Measurements from ENCODE around the gene RNU7-1.

Gene RNU7-1

DNA sequence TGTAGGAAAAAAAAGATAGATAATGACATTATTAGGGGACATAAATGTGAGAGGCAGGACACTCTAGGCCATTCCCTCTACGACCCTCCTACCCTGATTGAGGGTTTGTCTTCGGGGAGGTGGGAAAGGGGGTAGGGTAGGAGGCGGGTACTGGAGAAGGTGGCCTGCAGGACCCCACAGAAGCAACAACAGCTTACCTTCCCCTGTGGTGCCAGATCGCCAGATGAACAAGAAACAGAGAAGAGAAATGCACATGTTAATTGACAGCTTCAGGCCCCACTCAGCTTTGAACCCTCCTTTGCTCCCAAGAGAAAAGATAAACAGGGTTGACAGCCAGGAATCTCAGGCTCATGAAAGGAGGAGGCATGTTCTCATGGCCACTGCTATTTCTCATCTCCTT lies 22.1 kb downstream of the RNU7-1 start:
- no peak for DNase-seq (ENCODE audit: low read depth)

DNA sequence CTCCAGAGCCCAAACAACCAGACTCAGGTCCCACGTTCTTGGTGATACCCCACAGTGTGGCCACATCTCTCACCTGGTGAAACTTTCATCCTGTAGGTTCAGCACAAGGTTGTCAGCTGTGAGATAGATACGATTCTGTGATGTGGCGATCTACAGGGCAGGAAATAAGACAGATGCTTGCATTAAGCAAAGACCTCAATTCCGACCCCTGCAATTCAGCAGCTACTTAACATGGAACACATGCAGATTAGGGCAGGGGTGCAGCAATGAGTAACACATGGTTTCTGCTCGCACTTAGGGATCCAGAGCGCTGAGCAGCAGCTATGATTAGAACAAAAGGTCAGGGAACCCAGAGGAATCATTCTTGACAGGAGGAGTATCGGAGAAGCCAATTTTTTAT lies 22.7 kb downstream of the RNU7-1 start:
- no peak for DNase-seq (ENCODE audit: low read depth)

GRCh38 chr12:6967651-6968100 lies 24.1 kb downstream of the RNU7-1 start:
- no peak for DNase-seq (ENCODE audit: low read depth)

DNA sequence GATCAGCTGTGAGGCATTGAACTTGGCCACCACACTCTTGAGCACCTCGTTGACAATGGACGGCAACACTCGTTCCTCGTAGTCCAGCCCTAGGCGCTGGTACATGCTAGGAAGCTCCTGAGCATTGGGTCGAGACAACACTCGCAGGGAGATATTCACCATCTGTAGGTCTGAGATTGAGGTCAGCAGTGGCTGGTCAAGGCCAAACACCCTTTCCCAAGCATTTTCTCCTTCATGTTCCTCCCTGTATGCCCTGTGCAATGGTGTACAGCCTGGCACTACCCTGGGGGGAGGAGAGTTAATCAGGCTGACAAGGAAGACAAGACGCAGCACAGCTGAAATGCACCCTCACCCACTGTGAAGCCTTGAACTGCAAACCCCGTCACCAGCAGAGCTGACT lies 24.8 kb downstream of the RNU7-1 start:
- no peak for DNase-seq (ENCODE audit: low read depth)

GRCh38 chr12:6970096-6970527 lies 26.5 kb downstream of the RNU7-1 start:
- no peak for DNase-seq (ENCODE audit: low read depth)

DNA sequence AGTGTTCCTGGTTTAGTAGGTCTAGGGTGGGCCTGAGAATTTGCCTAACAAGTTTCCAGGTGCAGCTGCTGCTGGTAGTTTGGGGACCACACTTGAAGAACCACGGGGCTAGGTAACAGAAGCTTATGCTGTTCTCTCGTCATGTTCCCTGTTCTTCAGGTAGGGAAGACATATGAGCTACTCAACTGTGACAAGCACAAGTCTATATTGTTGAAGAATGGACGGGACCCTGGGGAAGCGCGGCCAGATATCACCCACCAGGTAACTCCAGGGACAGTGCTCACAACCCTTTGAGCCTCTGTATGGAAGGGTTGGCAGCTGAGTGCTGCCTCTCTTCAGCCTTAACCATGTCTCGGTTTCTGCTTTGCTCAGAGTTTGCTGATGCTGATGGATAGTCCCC lies 30.6 kb downstream of the RNU7-1 start:
- no peak for DNase-seq (ENCODE audit: low read depth)

DNA sequence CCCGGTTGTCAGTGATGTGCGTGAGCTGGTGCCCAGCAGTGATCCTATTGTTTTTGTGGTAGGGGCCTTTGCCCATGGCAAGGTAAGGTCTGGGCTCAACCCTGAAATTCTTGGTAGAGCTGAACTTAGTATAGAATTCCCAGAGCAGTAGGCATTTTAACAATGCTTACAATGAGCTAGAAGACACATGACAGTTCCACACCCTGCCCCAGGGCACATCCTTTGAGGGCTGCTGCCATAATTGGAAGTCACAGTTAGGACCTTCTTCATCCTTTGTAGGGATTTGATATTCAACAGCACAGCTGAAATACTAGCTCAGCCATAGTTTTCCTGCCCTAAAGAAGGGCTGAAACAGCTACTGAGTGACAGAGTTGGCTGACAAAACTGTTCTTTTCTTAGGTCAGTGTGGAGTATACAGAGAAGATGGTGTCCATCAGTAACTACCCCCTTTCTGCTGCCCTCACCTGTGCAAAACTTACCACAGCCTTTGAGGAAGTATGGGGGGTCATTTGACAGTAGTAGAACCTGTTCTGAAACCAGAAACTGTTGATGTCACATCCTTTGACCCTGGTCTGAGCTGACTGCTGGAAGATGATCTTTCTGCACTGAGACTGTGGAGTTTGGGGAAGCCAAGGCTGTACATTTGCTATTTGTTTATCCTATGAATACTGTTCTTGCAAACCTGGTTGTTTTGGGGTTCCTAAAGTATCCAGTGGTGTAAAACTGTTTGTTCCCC lies 31.8 kb downstream of the RNU7-1 start:
- no peak for DNase-seq (ENCODE audit: low read depth)

DNA sequence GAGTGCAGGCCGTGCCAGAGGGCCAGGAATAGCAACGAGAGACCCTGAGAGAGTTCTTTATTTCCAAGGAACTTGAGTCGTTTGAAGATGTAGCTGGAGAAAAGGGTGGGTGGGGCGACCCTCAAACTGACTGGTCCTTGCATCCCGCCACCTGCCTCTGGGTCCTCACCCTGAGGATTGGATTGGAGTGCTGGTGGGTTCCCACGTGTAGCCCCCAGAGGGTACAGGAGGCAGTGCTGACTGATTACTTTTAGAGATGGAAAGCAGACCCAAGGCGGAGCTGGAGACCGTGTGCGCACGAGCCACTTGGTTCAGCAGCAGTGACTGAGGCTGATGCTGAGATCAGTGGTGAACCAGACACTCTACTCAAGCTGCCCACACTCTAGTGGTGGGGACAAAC lies 34.0 kb downstream of the RNU7-1 start:
- DNase-seq (ENCODE audit: low read depth) = no peak

- DNase-seq (ENCODE audit: low read depth) = no peak
Measured at GRCh38 chr12:6978188-6978587, 34.6 kb downstream of the RNU7-1 start.

- DNase-seq (ENCODE audit: low read depth) = no peak
Measured at GRCh38 chr12:6978611-6979011, 35.0 kb downstream of the RNU7-1 start.

DNA sequence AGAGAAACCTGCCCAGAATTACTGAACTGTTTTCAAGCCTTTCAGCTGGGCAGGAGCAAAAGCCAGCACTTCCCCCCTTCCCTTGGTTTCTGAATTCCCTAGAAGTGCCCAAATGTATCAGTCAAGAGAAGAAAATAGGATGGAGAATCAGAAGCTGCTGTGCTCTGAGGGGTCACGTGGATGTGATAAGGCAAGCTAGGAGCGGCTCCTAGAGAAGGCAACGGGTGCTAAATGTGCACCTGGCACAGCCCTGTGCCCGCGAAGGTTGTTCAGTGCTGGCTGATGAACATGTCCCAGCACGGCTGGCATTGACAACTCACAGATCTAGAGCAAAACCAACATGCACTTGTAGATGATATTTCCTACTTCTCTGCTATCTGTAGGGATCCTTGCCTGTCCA lies 35.4 kb downstream of the RNU7-1 start:
- DNase-seq (ENCODE audit: low read depth) = no peak

DNA sequence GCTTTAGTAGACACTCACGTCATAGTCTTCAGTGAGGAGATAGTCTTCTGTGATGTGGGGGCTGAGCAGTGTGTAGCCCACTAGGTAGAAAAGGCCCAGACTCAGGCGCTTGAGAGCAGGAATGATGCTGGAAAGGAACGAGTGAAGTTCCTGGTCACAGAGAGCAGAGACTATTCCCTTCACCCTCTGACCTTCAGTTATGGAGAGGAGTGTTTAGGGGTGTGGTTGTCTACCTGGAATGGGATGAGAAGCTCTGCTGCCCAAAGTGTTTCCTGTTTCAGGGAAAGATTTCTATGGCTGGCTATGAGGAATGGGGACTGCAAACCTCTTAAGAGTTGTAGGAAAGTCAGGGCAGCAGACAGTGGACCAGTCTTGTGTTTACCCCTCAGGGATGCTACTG lies 35.8 kb downstream of the RNU7-1 start:
- DNase-seq (ENCODE audit: low read depth) = no peak

DNA sequence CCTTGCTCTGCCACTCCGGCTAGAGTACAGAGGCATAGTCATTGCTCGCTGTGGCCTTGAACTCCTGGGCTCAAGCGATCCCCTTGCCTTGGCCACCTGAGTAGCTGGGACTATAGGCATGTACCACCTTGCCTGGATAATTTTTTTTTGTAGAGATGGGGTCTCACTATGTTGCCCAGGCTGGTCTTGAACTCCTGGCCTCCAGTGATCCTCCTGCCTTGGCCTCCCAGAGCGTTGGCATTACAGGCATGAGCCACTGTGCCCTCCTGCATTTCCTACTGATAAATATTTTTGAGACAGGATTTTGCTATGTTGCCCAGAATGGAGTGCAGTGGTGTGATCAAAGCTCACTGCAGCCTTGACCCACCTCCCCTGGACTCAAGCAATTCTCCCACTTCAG lies 36.5 kb downstream of the RNU7-1 start:
- DNase-seq (ENCODE audit: low read depth) = no peak

GRCh38 chr12:6980740-6981139 lies 37.1 kb downstream of the RNU7-1 start:
- DNase-seq (ENCODE audit: low read depth) = no peak

GRCh38 chr12:6981152-6982052 lies 37.8 kb downstream of the RNU7-1 start:
- DNase-seq (ENCODE audit: low read depth) = no peak

DNA sequence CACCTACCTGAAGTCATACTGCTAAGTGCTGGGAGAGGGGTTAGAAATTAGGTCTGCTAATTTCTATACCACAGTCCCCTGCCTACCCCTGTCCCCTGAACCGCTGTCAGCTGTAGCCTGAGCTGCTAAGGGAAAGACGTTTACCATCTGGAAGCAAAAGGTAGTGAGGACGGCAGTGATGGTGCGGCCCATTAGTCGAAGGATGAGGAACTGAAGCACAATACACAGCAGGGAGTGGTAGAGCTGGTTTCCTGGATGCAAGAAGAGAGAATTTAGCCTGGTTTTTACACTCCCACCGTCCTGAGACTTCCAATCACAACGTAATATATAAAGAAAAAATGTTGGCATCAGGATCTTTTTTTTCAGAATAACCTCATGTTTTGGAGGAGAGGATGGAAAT lies 38.9 kb downstream of the RNU7-1 start:
- DNase-seq (ENCODE audit: low read depth) = no peak

GRCh38 chr12:6987956-6988553 lies 44.4 kb downstream of the RNU7-1 start:
- no peak for DNase-seq (ENCODE audit: low read depth)
